ENCODE measurements around the gene MESD. TPM values are rescaled to one million over a fixed set of nuclear protein-coding genes. Genes with fewer than 3 reads are reported as not detected.

The MESD gene
- total RNA-seq, 1 experiment from 2014 or later = 28.2 TPM

- DNase-seq (ENCODE audit: low read depth, low spot score) (no peak), ATAC-seq (no peak)
- H3K4me1 ChIP-seq (ENCODE audit: control insufficient read depth, insufficient read depth, low read length) = peaks cover 8% of the 10 kb centered on the region
- intact Hi-C loops (cut with micrococcal nuclease; ENCODE audit: unreplicated experiment) (no loop called here), in situ Hi-C loops (cut with HindIII; ENCODE audit: low pct_unique_long_range_greater_than_20kb, low sequenced_read_pairs) (no loop called here)
- TF ChIP-seq POLR2AphosphoS5 (IDR thresholded peaks at IDR 0.05; ENCODE audit: low read depth, low read length) = no peak
- TF ChIP-seq CTCF (IDR thresholded peaks at IDR 0.05) = no peak
- TF ChIP-seq SIN3A (IDR thresholded peaks at IDR 0.05; ENCODE audit: borderline replicate concordance, insufficient read depth, low read depth, low read length) = no peak
- no peak for TF ChIP-seq REST (IDR thresholded peaks at IDR 0.05; ENCODE audit: insufficient read depth in 1 of 2, low read depth in 2 of 2, low read length in 1 of 2)
- no peak for TF ChIP-seq TCF7L2 (IDR thresholded peaks at IDR 0.05; ENCODE audit: low read depth, low read length)
- H3K27me3 ChIP-seq (ENCODE audit: control insufficient read depth, insufficient read depth, low read length) = no peaks in the 10 kb centered on the region
- BruUV-seq (replicated peaks) = no TSS peak
- CTCF ChIA-PET = no interaction called here
- H3K9me3 ChIP-seq (ENCODE audit: control insufficient read depth, insufficient read depth, low read depth, low read length) = no peaks in the 10 kb centered on the region
- POLR2A ChIA-PET = interaction anchor here (0.6 to 0.7 kb wide), 2 partner anchors 9 to 975 kb away, joined by 4 to 11 read pairs; no protein-coding TSS in a partner anchor
- H3K27ac ChIP-seq (ENCODE audit: low read length) = no peak overlapping the region
- no peak overlapping the region for H3K4me3 ChIP-seq (ENCODE audit: low read depth in 2 of 2, low read length in 2 of 2)
- peaks cover 2% of the 10 kb centered on the region; the same call in 1 of the 2 replicates for H3K36me3 ChIP-seq (ENCODE audit: control insufficient read depth, insufficient read depth, low read length)
Measured at GRCh38 chr15:81010086-81010485, 20.5 kb upstream of the MESD start.

GRCh38 chr15:81008312-81008711 is 18.7 kb upstream of the MESD start:
- Histone ChIP-seq H3K36me3 (ENCODE audit: control insufficient read depth, insufficient read depth, low read length) (peaks cover 5% of the 10 kb centered on the region; the same call in 1 of the 2 replicates), H3K9me3 (ENCODE audit: control insufficient read depth, insufficient read depth, low read depth, low read length) (no peaks in the 10 kb centered on the region), H3K27ac (ENCODE audit: low read length) (no peak overlapping the region), H3K4me1 (ENCODE audit: control insufficient read depth, insufficient read depth, low read length) (peaks cover 26% of the 10 kb centered on the region), H3K27me3 (ENCODE audit: control insufficient read depth, insufficient read depth, low read length) (no peaks in the 10 kb centered on the region), H3K4me3 (ENCODE audit: low read depth in 2 of 2, low read length in 2 of 2) (no peak overlapping the region)
- ChIA-PET POLR2A (interaction anchor here (0.7 kb wide), 2 partner anchors 38 to 193 kb away, joined by 3 to 4 read pairs; no protein-coding TSS in a partner anchor), CTCF (no interaction called here)
- ATAC-seq = no peak
- no peak for DNase-seq (ENCODE audit: low read depth, low spot score)
- TF ChIP-seq SIN3A (IDR thresholded peaks at IDR 0.05; ENCODE audit: borderline replicate concordance, insufficient read depth, low read depth, low read length) = no peak
- no peak for TF ChIP-seq CTCF (IDR thresholded peaks at IDR 0.05)
- TF ChIP-seq TCF7L2 (IDR thresholded peaks at IDR 0.05; ENCODE audit: low read depth, low read length) = no peak
- TF ChIP-seq REST (IDR thresholded peaks at IDR 0.05; ENCODE audit: insufficient read depth in 1 of 2, low read depth in 2 of 2, low read length in 1 of 2) = no peak
- no peak for TF ChIP-seq POLR2AphosphoS5 (IDR thresholded peaks at IDR 0.05; ENCODE audit: low read depth, low read length)
- intact Hi-C loops (cut with micrococcal nuclease; ENCODE audit: unreplicated experiment) (no loop called here), in situ Hi-C loops (cut with HindIII; ENCODE audit: low pct_unique_long_range_greater_than_20kb, low sequenced_read_pairs) (no loop called here)
- no TSS peak for BruUV-seq (replicated peaks)
